ENCODE measurements around the gene PEPD. TPM values are rescaled to one million over a fixed set of nuclear protein-coding genes. Genes with fewer than 3 reads are reported as not detected.

The PEPD gene
- total RNA-seq, 1 donor from 2014 or later, result 24.0 TPM

- Histone ChIP-seq H3K27ac (ENCODE audit: low read depth, low read length) (no peak overlapping the region), H3K9ac (ENCODE audit: low read depth in 1 of 3, low read length in 3 of 3) (no peak overlapping the region), H3K4me3 (ENCODE audit: low read length in 3 of 3) (no peak overlapping the region), H3K9me3 (ENCODE audit: control insufficient read depth in 3 of 3, low read length in 3 of 3) (no peaks in the 10 kb centered on the region), H3K4me1 (ENCODE audit: control insufficient read depth in 3 of 3, insufficient read depth in 3 of 3, low read length in 3 of 3) (peaks cover 6 to 11% (median 10%) of the 10 kb centered on the region in 3 donors), H3K36me3 (ENCODE audit: control insufficient read depth in 3 of 3, insufficient read depth in 3 of 3, low read length in 3 of 3) (peaks cover 0 to 15% (median 14%) of the 10 kb centered on the region in 3 donors), H3K27me3 (ENCODE audit: control insufficient read depth in 3 of 3, insufficient read depth in 3 of 3, low read length in 3 of 3) (no peaks in the 10 kb centered on the region)
Observed at GRCh38 chr19:33464010-33464732, 57.4 kb downstream of the PEPD start.

- Histone ChIP-seq H3K9ac (ENCODE audit: low read depth in 1 of 3, low read length in 3 of 3) (no peak overlapping the region), H3K4me1 (ENCODE audit: control insufficient read depth in 3 of 3, insufficient read depth in 3 of 3, low read length in 3 of 3) (peaks cover 6 to 15% (median 11%) of the 10 kb centered on the region in 3 donors), H3K9me3 (ENCODE audit: control insufficient read depth in 3 of 3, low read length in 3 of 3) (no peaks in the 10 kb centered on the region), H3K27me3 (ENCODE audit: control insufficient read depth in 3 of 3, insufficient read depth in 3 of 3, low read length in 3 of 3) (no peaks in the 10 kb centered on the region), H3K27ac (ENCODE audit: low read depth, low read length) (no peak overlapping the region), H3K36me3 (ENCODE audit: control insufficient read depth in 3 of 3, insufficient read depth in 3 of 3, low read length in 3 of 3) (peaks cover 0 to 15% (median 14%) of the 10 kb centered on the region in 3 donors), H3K4me3 (ENCODE audit: low read length in 3 of 3) (no peak overlapping the region)
Observed at GRCh38 chr19:33463199-33463598, 58.4 kb downstream of the PEPD start.

- Histone ChIP-seq H3K4me3 (ENCODE audit: low read length in 3 of 3) (no peak overlapping the region), H3K9me3 (ENCODE audit: control insufficient read depth in 3 of 3, low read length in 3 of 3) (no peaks in the 10 kb centered on the region), H3K36me3 (ENCODE audit: control insufficient read depth in 3 of 3, insufficient read depth in 3 of 3, low read length in 3 of 3) (peaks cover 0 to 15% (median 14%) of the 10 kb centered on the region in 3 donors), H3K27ac (ENCODE audit: low read depth, low read length) (no peak overlapping the region), H3K4me1 (ENCODE audit: control insufficient read depth in 3 of 3, insufficient read depth in 3 of 3, low read length in 3 of 3) (peaks cover 6 to 15% (median 11%) of the 10 kb centered on the region in 3 donors), H3K9ac (ENCODE audit: low read depth in 1 of 3, low read length in 3 of 3) (no peak overlapping the region), H3K27me3 (ENCODE audit: control insufficient read depth in 3 of 3, insufficient read depth in 3 of 3, low read length in 3 of 3) (no peaks in the 10 kb centered on the region)
Observed at GRCh38 chr19:33462112-33462791, 59.3 kb downstream of the PEPD start.

- H3K27me3 ChIP-seq (ENCODE audit: control insufficient read depth in 3 of 3, insufficient read depth in 3 of 3, low read length in 3 of 3), result no peaks in the 10 kb centered on the region
- peaks cover 0 to 16% (median 15%) of the 10 kb centered on the region in 3 donors for H3K36me3 ChIP-seq (ENCODE audit: control insufficient read depth in 3 of 3, insufficient read depth in 3 of 3, low read length in 3 of 3)
- H3K9ac ChIP-seq (ENCODE audit: low read depth in 1 of 3, low read length in 3 of 3), result no peak overlapping the region
- no peak overlapping the region for H3K4me3 ChIP-seq (ENCODE audit: low read length in 3 of 3)
- peaks cover 6 to 15% (median 11%) of the 10 kb centered on the region in 3 donors for H3K4me1 ChIP-seq (ENCODE audit: control insufficient read depth in 3 of 3, insufficient read depth in 3 of 3, low read length in 3 of 3)
- H3K27ac ChIP-seq (ENCODE audit: low read depth, low read length), result no peak overlapping the region
- H3K9me3 ChIP-seq (ENCODE audit: control insufficient read depth in 3 of 3, low read length in 3 of 3), result no peaks in the 10 kb centered on the region
Observed at GRCh38 chr19:33461256-33462111, 60.1 kb downstream of the PEPD start.

GRCh38 chr19:33460221-33460908, 61.2 kb downstream of the PEPD start:
- Histone ChIP-seq H3K9ac (ENCODE audit: low read depth in 1 of 3, low read length in 3 of 3) (no peak overlapping the region), H3K4me3 (ENCODE audit: low read length in 3 of 3) (no peak overlapping the region), H3K27ac (ENCODE audit: low read depth, low read length) (no peak overlapping the region), H3K9me3 (ENCODE audit: control insufficient read depth in 3 of 3, low read length in 3 of 3) (no peaks in the 10 kb centered on the region), H3K27me3 (ENCODE audit: control insufficient read depth in 3 of 3, insufficient read depth in 3 of 3, low read length in 3 of 3) (no peaks in the 10 kb centered on the region), H3K36me3 (ENCODE audit: control insufficient read depth in 3 of 3, insufficient read depth in 3 of 3, low read length in 3 of 3) (peaks cover 0 to 18% (median 15%) of the 10 kb centered on the region in 3 donors), H3K4me1 (ENCODE audit: control insufficient read depth in 3 of 3, insufficient read depth in 3 of 3, low read length in 3 of 3) (peaks cover 2 to 7% (median 2%) of the 10 kb centered on the region in 3 donors)

GRCh38 chr19:33459222-33460090, 62.1 kb downstream of the PEPD start:
- Histone ChIP-seq H3K4me1 (ENCODE audit: control insufficient read depth in 3 of 3, insufficient read depth in 3 of 3, low read length in 3 of 3) (peaks cover 0 to 4% (median 0%) of the 10 kb centered on the region in 3 donors), H3K27ac (ENCODE audit: low read depth, low read length) (no peak overlapping the region), H3K4me3 (ENCODE audit: low read length in 3 of 3) (no peak overlapping the region), H3K36me3 (ENCODE audit: control insufficient read depth in 3 of 3, insufficient read depth in 3 of 3, low read length in 3 of 3) (peaks cover 0 to 18% (median 15%) of the 10 kb centered on the region in 3 donors), H3K9me3 (ENCODE audit: control insufficient read depth in 3 of 3, low read length in 3 of 3) (no peaks in the 10 kb centered on the region), H3K9ac (ENCODE audit: low read depth in 1 of 3, low read length in 3 of 3) (no peak overlapping the region), H3K27me3 (ENCODE audit: control insufficient read depth in 3 of 3, insufficient read depth in 3 of 3, low read length in 3 of 3) (no peaks in the 10 kb centered on the region)

GRCh38 chr19:33458807-33459206, 62.8 kb downstream of the PEPD start:
- Histone ChIP-seq H3K27ac (ENCODE audit: low read depth, low read length) (no peak overlapping the region), H3K36me3 (ENCODE audit: control insufficient read depth in 3 of 3, insufficient read depth in 3 of 3, low read length in 3 of 3) (peaks cover 0 to 18% (median 11%) of the 10 kb centered on the region in 3 donors), H3K9ac (ENCODE audit: low read depth in 1 of 3, low read length in 3 of 3) (no peak overlapping the region), H3K9me3 (ENCODE audit: control insufficient read depth in 3 of 3, low read length in 3 of 3) (no peaks in the 10 kb centered on the region), H3K4me1 (ENCODE audit: control insufficient read depth in 3 of 3, insufficient read depth in 3 of 3, low read length in 3 of 3) (peaks cover 0 to 4% (median 0%) of the 10 kb centered on the region in 3 donors), H3K4me3 (ENCODE audit: low read length in 3 of 3) (no peak overlapping the region), H3K27me3 (ENCODE audit: control insufficient read depth in 3 of 3, insufficient read depth in 3 of 3, low read length in 3 of 3) (no peaks in the 10 kb centered on the region)

GRCh38 chr19:33458171-33458633, 63.4 kb downstream of the PEPD start:
- H3K27ac ChIP-seq (ENCODE audit: low read depth, low read length), result no peak overlapping the region
- H3K4me1 ChIP-seq (ENCODE audit: control insufficient read depth in 3 of 3, insufficient read depth in 3 of 3, low read length in 3 of 3), result peaks cover 0 to 4% (median 0%) of the 10 kb centered on the region in 3 donors
- H3K27me3 ChIP-seq (ENCODE audit: control insufficient read depth in 3 of 3, insufficient read depth in 3 of 3, low read length in 3 of 3), result no peaks in the 10 kb centered on the region
- no peak overlapping the region for H3K9ac ChIP-seq (ENCODE audit: low read depth in 1 of 3, low read length in 3 of 3)
- H3K4me3 ChIP-seq (ENCODE audit: low read length in 3 of 3), result no peak overlapping the region
- H3K36me3 ChIP-seq (ENCODE audit: control insufficient read depth in 3 of 3, insufficient read depth in 3 of 3, low read length in 3 of 3), result peaks cover 0 to 16% (median 9%) of the 10 kb centered on the region in 3 donors
- no peaks in the 10 kb centered on the region for H3K9me3 ChIP-seq (ENCODE audit: control insufficient read depth in 3 of 3, low read length in 3 of 3)
